ENCODE results near the gene HOMER2.

HOMER2 gene

GRCh38 chr15:82904574-82904973, 47.9 kb downstream of the HOMER2 start:
- Histone ChIP-seq H3K4me1 (ENCODE audit: insufficient read depth, low read length, poor library complexity, severe bottlenecking) (no peaks in the 10 kb centered on the region), H3K9me3 (ENCODE audit: insufficient read depth, low read depth, low read length) (no peaks in the 10 kb centered on the region), H3K9ac (ENCODE audit: low read depth, low read length, poor library complexity, severe bottlenecking) (no peak overlapping the region), H3K36me3 (ENCODE audit: insufficient read depth, low read length) (no peaks in the 10 kb centered on the region), H3K27me3 (ENCODE audit: insufficient read depth, low read length, poor library complexity, severe bottlenecking) (no peaks in the 10 kb centered on the region), H3K4me2 (ENCODE audit: low read depth, low read length, poor library complexity, severe bottlenecking) (no peak overlapping the region), H3K9me2 (replicated peaks; ENCODE audit: low read depth, low read length) (no peaks in the 10 kb centered on the region), H3K4me3 (ENCODE audit: low read length, poor library complexity, severe bottlenecking) (no peak overlapping the region), H3K79me2 (ENCODE audit: insufficient read depth, low read length) (no peaks in the 10 kb centered on the region), H2AFZ (ENCODE audit: low read length) (no peak overlapping the region), H4K20me1 (ENCODE audit: insufficient read depth, low read length, poor library complexity, severe bottlenecking) (no peaks in the 10 kb centered on the region), H3F3A (ENCODE audit: low read depth) (no peaks in the 10 kb centered on the region)
- TF ChIP-seq CTCF (conservative IDR thresholded peaks at IDR 0.05; ENCODE audit: low read length): no peak
- no peak for TF ChIP-seq EZH2phosphoT487 (IDR thresholded peaks at IDR 0.05; ENCODE audit: borderline replicate concordance)

- Histone ChIP-seq H3F3A (ENCODE audit: low read depth) (no peaks in the 10 kb centered on the region), H3K27me3 (ENCODE audit: insufficient read depth, low read length, poor library complexity, severe bottlenecking) (no peaks in the 10 kb centered on the region), H2AFZ (ENCODE audit: low read length) (no peak overlapping the region), H3K4me2 (ENCODE audit: low read depth, low read length, poor library complexity, severe bottlenecking) (no peak overlapping the region), H3K4me3 (ENCODE audit: low read length, poor library complexity, severe bottlenecking) (no peak overlapping the region), H3K36me3 (ENCODE audit: insufficient read depth, low read length) (no peaks in the 10 kb centered on the region), H3K9ac (ENCODE audit: low read depth, low read length, poor library complexity, severe bottlenecking) (no peak overlapping the region), H4K20me1 (ENCODE audit: insufficient read depth, low read length, poor library complexity, severe bottlenecking) (no peaks in the 10 kb centered on the region), H3K9me2 (replicated peaks; ENCODE audit: low read depth, low read length) (no peaks in the 10 kb centered on the region), H3K9me3 (ENCODE audit: insufficient read depth, low read depth, low read length) (no peaks in the 10 kb centered on the region), H3K4me1 (ENCODE audit: insufficient read depth, low read length, poor library complexity, severe bottlenecking) (no peaks in the 10 kb centered on the region), H3K79me2 (ENCODE audit: insufficient read depth, low read length) (no peaks in the 10 kb centered on the region)
- TF ChIP-seq CTCF (conservative IDR thresholded peaks at IDR 0.05; ENCODE audit: low read length) (no peak), EZH2phosphoT487 (IDR thresholded peaks at IDR 0.05; ENCODE audit: borderline replicate concordance) (no peak)
Measured at GRCh38 chr15:82903511-82903910, 49.0 kb downstream of the HOMER2 start.

GRCh38 chr15:82901114-82901805, 51.3 kb downstream of the HOMER2 start:
- H3F3A ChIP-seq (ENCODE audit: low read depth): no peaks in the 10 kb centered on the region
- H3K79me2 ChIP-seq (ENCODE audit: insufficient read depth, low read length): no peaks in the 10 kb centered on the region
- H2AFZ ChIP-seq (ENCODE audit: low read length): no peak overlapping the region
- no peak for TF ChIP-seq CTCF (conservative IDR thresholded peaks at IDR 0.05; ENCODE audit: low read length)
- TF ChIP-seq EZH2phosphoT487 (IDR thresholded peaks at IDR 0.05; ENCODE audit: borderline replicate concordance): no peak
- H4K20me1 ChIP-seq (ENCODE audit: insufficient read depth, low read length, poor library complexity, severe bottlenecking): no peaks in the 10 kb centered on the region
- H3K9me3 ChIP-seq (ENCODE audit: insufficient read depth, low read depth, low read length): no peaks in the 10 kb centered on the region
- H3K27me3 ChIP-seq (ENCODE audit: insufficient read depth, low read length, poor library complexity, severe bottlenecking): no peaks in the 10 kb centered on the region
- H3K4me2 ChIP-seq (ENCODE audit: low read depth, low read length, poor library complexity, severe bottlenecking): no peak overlapping the region
- no peak overlapping the region for H3K9ac ChIP-seq (ENCODE audit: low read depth, low read length, poor library complexity, severe bottlenecking)
- no peaks in the 10 kb centered on the region for H3K36me3 ChIP-seq (ENCODE audit: insufficient read depth, low read length)
- no peaks in the 10 kb centered on the region for H3K4me1 ChIP-seq (ENCODE audit: insufficient read depth, low read length, poor library complexity, severe bottlenecking)
- H3K4me3 ChIP-seq (ENCODE audit: low read length, poor library complexity, severe bottlenecking): no peak overlapping the region
- no peaks in the 10 kb centered on the region for H3K9me2 ChIP-seq (replicated peaks; ENCODE audit: low read depth, low read length)

Measured in Loucy (cell line).